ENCODE data around the gene ZNF846.

- TF ChIP-seq TAF1 (IDR thresholded peaks at IDR 0.05; ENCODE audit: borderline replicate concordance, insufficient read depth, low read length) (no peak), REST (IDR thresholded peaks at IDR 0.05; ENCODE audit: insufficient read depth in 1 of 2, low read depth in 2 of 2, low read length in 2 of 2) (no peak)
Measured at GRCh38 chr19:9808855-9809824, 40.6 kb upstream of the ZNF846 start.

Measured in PFSK-1 (cell line).